Subcutaneous adipose tissue (tissue), 4 donors: Measurements from ENCODE around the gene CCDC68. TPM values are rescaled to one million over a fixed set of nuclear protein-coding genes. Genes with fewer than 3 reads are reported as not detected.

Experiments
- total RNA-seq, 4 donors: library from RNA; depleted of rRNA; stranded (reverse); fragments of >200 nt; gene quantifications; one replicate each; pipeline ENCODE4 v1.1.0, GENCODE V29; 2016
- TF ChIP-seq, protein P1 (sequence below): fragments of 450-650 bp; IDR thresholded peaks from one replicate; pipeline ENCODE4 v1.5.1; 2016; ENCODE audit warnings: low read depth, mild to moderate bottlenecking, control low read depth, antibody characterized with exemption, moderate library complexity

CCDC68 gene
- total RNA-seq, 4 donors from 2014 or later, result 11.9 to 22.8 (median 16.3) TPM

DNA sequence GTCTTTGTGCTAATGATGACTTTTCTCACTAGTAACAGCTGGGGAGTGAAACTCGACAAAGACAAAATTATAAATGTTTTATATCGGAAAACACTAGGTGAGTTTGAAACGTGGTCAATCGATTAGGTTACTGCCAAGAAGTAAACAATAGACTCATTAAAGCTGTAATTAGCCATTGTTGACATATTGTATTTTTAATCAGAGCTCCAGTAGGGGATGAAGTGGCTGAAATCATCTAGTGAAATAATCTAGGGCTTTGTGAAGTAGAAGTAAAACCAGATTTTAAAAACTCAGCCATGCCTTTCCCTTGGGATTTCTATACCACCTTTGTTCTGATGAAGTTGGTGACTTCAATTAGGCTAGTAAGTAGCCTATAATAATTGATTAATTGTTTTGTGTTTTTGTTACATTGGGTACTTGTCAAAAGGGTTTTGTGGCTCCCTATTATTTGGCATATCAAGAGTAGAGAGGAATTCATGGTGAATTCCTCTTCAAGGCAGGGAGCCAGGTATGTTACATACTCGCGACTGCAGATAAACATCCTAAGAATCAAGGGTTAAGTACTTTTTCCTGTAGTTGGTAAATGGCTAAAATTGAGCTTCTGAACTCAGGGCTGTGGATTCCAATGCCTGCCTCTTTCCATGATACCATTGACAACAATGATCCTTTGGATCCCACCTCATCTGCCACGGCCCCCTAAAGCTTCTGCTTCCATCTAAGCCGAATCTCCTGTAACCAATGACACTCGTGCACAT lies 99.4 kb downstream of the CCDC68 start:
- TF ChIP-seq, protein P1, sequence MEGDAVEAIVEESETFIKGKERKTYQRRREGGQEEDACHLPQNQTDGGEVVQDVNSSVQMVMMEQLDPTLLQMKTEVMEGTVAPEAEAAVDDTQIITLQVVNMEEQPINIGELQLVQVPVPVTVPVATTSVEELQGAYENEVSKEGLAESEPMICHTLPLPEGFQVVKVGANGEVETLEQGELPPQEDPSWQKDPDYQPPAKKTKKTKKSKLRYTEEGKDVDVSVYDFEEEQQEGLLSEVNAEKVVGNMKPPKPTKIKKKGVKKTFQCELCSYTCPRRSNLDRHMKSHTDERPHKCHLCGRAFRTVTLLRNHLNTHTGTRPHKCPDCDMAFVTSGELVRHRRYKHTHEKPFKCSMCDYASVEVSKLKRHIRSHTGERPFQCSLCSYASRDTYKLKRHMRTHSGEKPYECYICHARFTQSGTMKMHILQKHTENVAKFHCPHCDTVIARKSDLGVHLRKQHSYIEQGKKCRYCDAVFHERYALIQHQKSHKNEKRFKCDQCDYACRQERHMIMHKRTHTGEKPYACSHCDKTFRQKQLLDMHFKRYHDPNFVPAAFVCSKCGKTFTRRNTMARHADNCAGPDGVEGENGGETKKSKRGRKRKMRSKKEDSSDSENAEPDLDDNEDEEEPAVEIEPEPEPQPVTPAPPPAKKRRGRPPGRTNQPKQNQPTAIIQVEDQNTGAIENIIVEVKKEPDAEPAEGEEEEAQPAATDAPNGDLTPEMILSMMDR, result no peak

DNA sequence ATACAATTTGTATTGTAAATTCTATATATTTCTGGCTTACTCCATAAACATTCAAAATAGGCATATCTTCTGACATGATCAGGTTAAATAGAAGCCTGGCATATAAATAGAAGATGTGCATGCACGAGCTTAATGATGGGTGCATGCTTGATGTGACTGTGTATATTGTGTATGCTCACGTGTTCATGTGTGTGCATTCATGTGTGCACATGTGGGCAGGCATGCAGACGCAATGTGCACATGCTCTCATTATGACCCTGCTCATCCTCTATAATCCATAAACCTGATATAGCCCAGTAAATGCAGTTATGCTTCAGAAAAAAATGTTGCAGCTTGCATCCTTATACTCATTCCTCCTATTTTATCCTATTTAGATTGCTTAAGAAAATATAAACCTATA lies 101.8 kb downstream of the CCDC68 start:
- TF ChIP-seq, protein P1, result no peak

DNA sequence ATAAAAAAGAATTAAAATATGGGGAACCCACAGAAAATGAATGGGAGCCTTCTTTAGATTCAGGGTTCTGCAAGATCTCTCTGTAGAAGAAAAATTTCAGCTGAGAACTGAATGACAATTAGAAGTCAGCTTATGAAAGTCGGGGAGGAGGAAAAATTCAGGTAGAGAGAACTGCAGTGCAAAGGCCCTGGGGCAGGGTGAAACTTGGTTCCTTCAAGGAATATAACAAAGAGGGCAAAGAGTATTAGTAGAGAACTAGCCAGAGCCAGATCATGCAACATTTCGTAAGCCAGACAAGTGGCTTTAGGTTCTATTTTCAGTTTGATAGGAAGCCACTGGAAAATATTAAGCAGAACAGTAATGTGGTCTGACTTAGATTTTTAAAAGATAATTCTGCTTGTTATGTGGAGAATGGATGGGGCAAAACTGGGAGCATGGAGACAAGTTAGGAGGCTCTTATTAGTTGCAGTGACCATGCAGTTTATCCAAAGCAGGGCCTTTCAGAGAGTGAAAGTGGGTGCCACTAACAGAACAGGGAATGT lies 103.1 kb downstream of the CCDC68 start:
- TF ChIP-seq, protein P1, result no peak

DNA sequence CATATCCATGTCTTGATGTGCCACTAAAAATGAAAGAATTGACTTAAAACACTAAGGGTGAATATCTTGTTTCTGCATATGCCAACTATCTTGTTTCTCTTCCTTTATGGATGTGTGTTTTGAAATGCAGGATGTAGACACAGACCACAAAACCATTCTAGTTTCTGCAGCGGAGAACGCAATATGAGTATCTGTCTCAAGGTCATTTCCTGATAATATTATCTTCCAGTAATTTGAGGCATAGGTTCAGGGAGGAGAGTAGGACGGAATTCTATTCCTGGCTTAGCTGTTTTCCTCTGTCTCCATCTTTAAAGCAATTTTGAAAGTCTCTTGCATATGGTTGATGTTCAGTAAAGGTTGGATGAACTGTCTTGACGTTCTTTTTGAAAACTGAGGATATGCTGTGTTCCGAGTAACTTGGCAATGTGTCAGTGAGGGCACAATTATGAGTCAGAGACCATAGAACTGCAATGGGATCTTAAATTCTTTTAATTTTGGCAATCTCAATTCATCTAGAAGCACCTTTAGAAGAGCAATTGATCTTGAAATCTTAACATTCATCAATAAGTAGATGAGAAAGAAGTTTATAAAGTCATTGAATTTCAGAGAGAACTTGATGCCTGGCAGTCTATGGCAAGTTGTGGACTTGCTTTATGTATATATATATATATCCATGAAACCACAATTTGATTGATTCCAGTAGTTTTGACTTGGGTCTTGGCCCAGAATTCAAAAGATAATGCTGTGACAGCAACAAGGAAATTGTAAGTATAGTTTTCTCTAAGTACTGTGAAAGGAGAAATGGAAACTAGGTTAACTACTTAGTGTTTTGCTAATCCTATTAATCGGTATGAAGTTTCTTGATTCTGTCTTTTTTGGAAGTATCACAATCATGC lies 106.2 kb downstream of the CCDC68 start:
- TF ChIP-seq, protein P1, result no peak

Other genes starting within 250 kb of the CCDC68 start
- gene RAB27B, start 131.0 kb downstream of the CCDC68 start, total RNA-seq, result under 1 TPM; 0.19 to 0.98 (median 0.61) TPM